H1 (cell line): ENCODE data around the gene TFB1M.

Experiments
- BRCA1 ChIP-seq: IDR thresholded peaks from 2 replicates; pipeline ENCODE4 v1.6.1; 2012; ENCODE audit warnings: low read depth, low read length, improper control_type of control experiment
- CEBPB ChIP-seq: IDR thresholded peaks from 2 replicates; pipeline ENCODE4 v1.6.1; 2012; ENCODE audit warnings: low read depth, low read length
- CTCF ChIP-seq, 3 experiments: IDR thresholded peaks; 1 replicate in 2 of 3; 2 replicates in 1 of 3; pipeline versions ENCODE4 v1.5.1 to v1.6.1; 2011; ENCODE audit warnings: low read length in 3 of 3, mild to moderate bottlenecking in 3 of 3, inconsistent platforms in 2 of 3, low read depth in 1 of 3, moderate library complexity in 1 of 3; ENCODE audit not compliant: insufficient read depth in 1 of 3; ENCODE audit errors: control extremely low read depth in 1 of 3
- EGR1 ChIP-seq: IDR thresholded peaks from 2 replicates; pipeline ENCODE4 v1.6.1; 2011; ENCODE audit warnings: low read depth, low read length, borderline replicate concordance
- MAFK ChIP-seq: IDR thresholded peaks from 2 replicates; pipeline ENCODE4 v1.6.1; 2012; ENCODE audit warnings: low read depth, mild to moderate bottlenecking, improper control_type of control experiment, low read length
- MAX ChIP-seq: IDR thresholded peaks from 2 replicates; pipeline ENCODE4 v1.6.1; 2012; ENCODE audit warnings: inconsistent platforms
- POLR2AphosphoS5 ChIP-seq: IDR thresholded peaks from 2 replicates; pipeline ENCODE4 v1.6.1; 2011; ENCODE audit warnings: low read depth, low read length
- TAF1 ChIP-seq: IDR thresholded peaks from 2 replicates; pipeline ENCODE4 v1.6.1; 2011; ENCODE audit warnings: mild to moderate bottlenecking, low read depth, low read length
- ZNF274 ChIP-seq: IDR thresholded peaks from 2 replicates; pipeline ENCODE4 v1.7.0; 2012; ENCODE audit warnings: low read length, borderline replicate concordance; ENCODE audit errors: extremely low read depth

- TF ChIP-seq BRCA1 (no peak), CEBPB (no peak), MAX (no peak), POLR2AphosphoS5 (no peak), ZNF274 (no peak), CTCF (IDR thresholded peaks at IDR 0.05; ENCODE audit: control extremely low read depth in 1 of 3, insufficient read depth in 1 of 3, low read depth in 1 of 3, low read length in 3 of 3) (no peak), MAFK (no peak), TAF1 (no peak), EGR1 (no peak)
Measured at GRCh38 chr6:155315516-155315871, 1.2 kb upstream of the TFB1M start.
